BE2C (cell line): ENCODE data around the gene SLC52A1.

Source experiments
- DNase-seq: peaks from one replicate; pipeline ENCODE4 v3.0.0-alpha.2; 2020
- H3K27me3 ChIP-seq: fragments of 250-450 bp; sonication (Bioruptor Pico); 2 replicates; pipeline ENCODE4 v1.5.1; 2020; ENCODE audit warnings: mild to moderate bottlenecking
- H3K36me3 ChIP-seq: fragments of 250-450 bp; sonication (Bioruptor Pico); 2 replicates; pipeline ENCODE4 v1.5.1; 2020; ENCODE audit warnings: mild to moderate bottlenecking
- H3K4me1 ChIP-seq: fragments of 250-450 bp; sonication (Bioruptor Pico); 2 replicates; pipeline ENCODE4 v1.5.1; 2020
- H3K4me3 ChIP-seq: 2 replicates; pipeline ENCODE4 v1.5.1; 2011; ENCODE audit warnings: low read depth, low read length
- H3K9me3 ChIP-seq: fragments of 250-450 bp; sonication (Bioruptor Pico); 2 replicates; pipeline ENCODE4 v1.5.1; 2020
- CTCF ChIP-seq: IDR thresholded peaks from 2 replicates; pipeline ENCODE4 v1.5.1; 2012; ENCODE audit warnings: mild to moderate bottlenecking, low read depth, low read length

SLC52A1 gene

GRCh38 chr17:5045496-5045895 lies 10.3 kb upstream of the SLC52A1 start:
- no peak for DNase-seq
- Histone ChIP-seq H3K4me1 (no peaks in the 10 kb centered on the region), H3K27me3 (no peaks in the 10 kb centered on the region), H3K36me3 (no peaks in the 10 kb centered on the region), H3K9me3 (no peaks in the 10 kb centered on the region), H3K4me3 (no peak overlapping the region)
- TF ChIP-seq CTCF: no peak

- H3K9me3 ChIP-seq: no peaks in the 10 kb centered on the region
- DNase-seq: no peak
- TF ChIP-seq CTCF: no peak
- no peaks in the 10 kb centered on the region for H3K4me1 ChIP-seq
- no peak overlapping the region for H3K4me3 ChIP-seq
- H3K27me3 ChIP-seq: no peaks in the 10 kb centered on the region
- no peaks in the 10 kb centered on the region for H3K36me3 ChIP-seq
Measured at GRCh38 chr17:5044630-5045029, 9.4 kb upstream of the SLC52A1 start.

- no peak overlapping the region for H3K4me3 ChIP-seq
- DNase-seq: no peak
- no peak for TF ChIP-seq CTCF
- H3K27me3 ChIP-seq: no peaks in the 10 kb centered on the region
- H3K9me3 ChIP-seq: no peaks in the 10 kb centered on the region
- no peaks in the 10 kb centered on the region for H3K36me3 ChIP-seq
- H3K4me1 ChIP-seq: no peaks in the 10 kb centered on the region
Measured at GRCh38 chr17:5043524-5043923, 8.3 kb upstream of the SLC52A1 start.

GRCh38 chr17:5042157-5043022 lies 7.2 kb upstream of the SLC52A1 start:
- Histone ChIP-seq H3K9me3 (no peaks in the 10 kb centered on the region), H3K36me3 (no peaks in the 10 kb centered on the region), H3K4me1 (no peaks in the 10 kb centered on the region), H3K4me3 (no peak overlapping the region), H3K27me3 (no peaks in the 10 kb centered on the region)
- no peak for DNase-seq
- TF ChIP-seq CTCF: no peak

- no peaks in the 10 kb centered on the region for H3K36me3 ChIP-seq
- no peak overlapping the region for H3K4me3 ChIP-seq
Measured at GRCh38 chr17:5034651-5035050, 575 bp downstream of the SLC52A1 start.

More at GRCh38 chr17:5034651-5035050, 575 bp downstream of the SLC52A1 start:
- no peaks in the 10 kb centered on the region for H3K4me1 ChIP-seq
- peaks cover 11% of the 10 kb centered on the region for H3K27me3 ChIP-seq
- TF ChIP-seq CTCF: no peak
- no peak for DNase-seq
- no peaks in the 10 kb centered on the region for H3K9me3 ChIP-seq
